Smooth muscle cell (in vitro differentiated cells): ENCODE measurements around the gene RAB4A. TPM values are rescaled to one million over a fixed set of nuclear protein-coding genes. Genes with fewer than 3 reads are reported as not detected.

Experiments used
- DNase-seq: peaks from one replicate; lab custom pipeline; 2025; ENCODE audit not compliant: unreplicated experiment; lab: John Stamatoyannopoulos, UW
- H2AFZ ChIP-seq: fragments of 200-600 bp; sonication (generic); 2 replicates; pipeline ENCODE4 v1.6.0; 2016; ENCODE audit warnings: antibody characterized with exemption, low read depth, mild to moderate bottlenecking
- H3F3A ChIP-seq: fragments of 200-600 bp; sonication (generic); 2 replicates; pipeline ENCODE4 v1.6.0; 2017; ENCODE audit warnings: antibody characterized with exemption, low read depth
- H3K27ac ChIP-seq: fragments of 200-600 bp; sonication (generic); 2 replicates; pipeline ENCODE4 v1.5.1; 2016; ENCODE audit warnings: low read depth, mild to moderate bottlenecking
- H3K27me3 ChIP-seq: fragments of 200-600 bp; sonication (generic); 2 replicates; pipeline ENCODE4 v1.6.1; 2016; ENCODE audit warnings: low read depth, mild to moderate bottlenecking
- H3K36me3 ChIP-seq: fragments of 200-600 bp; sonication (generic); 2 replicates; pipeline ENCODE4 v1.5.1; 2016; ENCODE audit warnings: low read depth
- H3K4me1 ChIP-seq: fragments of 200-600 bp; sonication (generic); 2 replicates; pipeline ENCODE4 v1.5.1; 2016; ENCODE audit warnings: low read depth
- H3K4me2 ChIP-seq: fragments of 200-600 bp; sonication (generic); 2 replicates; pipeline ENCODE4 v1.6.0; 2016; ENCODE audit warnings: mild to moderate bottlenecking
- H3K4me3 ChIP-seq: fragments of 200-600 bp; sonication (generic); 2 replicates; pipeline ENCODE4 v1.5.1; 2016; ENCODE audit warnings: mild to moderate bottlenecking
- H3K79me2 ChIP-seq: fragments of 200-600 bp; sonication (generic); 2 replicates; pipeline ENCODE4 v1.6.0; 2016; ENCODE audit warnings: low read depth, mild to moderate bottlenecking
- H3K9ac ChIP-seq: fragments of 200-600 bp; sonication (generic); 2 replicates; pipeline ENCODE4 v1.6.0; 2016; ENCODE audit warnings: low read depth
- H3K9me3 ChIP-seq: fragments of 200-600 bp; sonication (generic); replicated peaks from 2 replicates; pipeline ENCODE4 v1.5.1; 2016; ENCODE audit warnings: low read depth
- H4K20me1 ChIP-seq: fragments of 200-600 bp; sonication (generic); 2 replicates; pipeline ENCODE4 v1.6.0; 2016; ENCODE audit warnings: low read depth
- CTCF ChIP-seq: fragments of 200-600 bp; sonication (generic); IDR thresholded peaks from 2 replicates; pipeline ENCODE4 v1.5.1; 2017; ENCODE audit warnings: borderline replicate concordance, mild to moderate bottlenecking, antibody characterized with exemption; ENCODE audit not compliant: insufficient read depth, poor library complexity, severe bottlenecking
- WGBS: methylation state at CpG from one replicate; pipeline ENCODE4 v1.1.7; 2016; ENCODE audit warnings: low lambda C conversion rate; 5-methylcytosine and 5-hydroxymethylcytosine counted together
- polyA plus RNA-seq: library from polyadenylated mRNA; unstranded; fragments of >200 nt; fragmentation: Nextera tagmentation; extraction: Ambion mirVana; gene quantifications from 2 replicates; pipeline ENCODE4 v1.2.1, GENCODE V29; 2016
- total RNA-seq: library from RNA; depleted of rRNA; stranded (reverse); fragments of >200 nt; gene quantifications from 2 replicates; pipeline ENCODE4 v1.2.3, GENCODE V29; 2014

RAB4A gene
- total and polyA plus RNA-seq, 2 experiments from 2014 or later, result 43.9 to 52.7 TPM

GRCh38 chr1:229352975-229353374, 82.1 kb downstream of the RAB4A start:
- Histone ChIP-seq H4K20me1 (no peaks in the 10 kb centered on the region), H3F3A (no peaks in the 10 kb centered on the region), H3K27ac (no peak overlapping the region), H3K9ac (no peak overlapping the region), H3K27me3 (no peaks in the 10 kb centered on the region), H3K4me3 (no peak overlapping the region), H3K4me2 (no peak overlapping the region), H2AFZ (no peak overlapping the region), H3K9me3 (no peaks in the 10 kb centered on the region), H3K4me1 (no peaks in the 10 kb centered on the region), H3K79me2 (no peaks in the 10 kb centered on the region), H3K36me3 (no peaks in the 10 kb centered on the region)
- WGBS, result 90% methylated on average over 2 of the region's 2 CpGs
- no peak for DNase-seq
- TF ChIP-seq CTCF, result no peak

- no peak overlapping the region for H3K9ac ChIP-seq
- DNase-seq, result no peak
- no peaks in the 10 kb centered on the region for H3K79me2 ChIP-seq
- no peak overlapping the region for H3K4me2 ChIP-seq
- H2AFZ ChIP-seq, result no peak overlapping the region
- H3K9me3 ChIP-seq, result no peaks in the 10 kb centered on the region
- no peaks in the 10 kb centered on the region for H3K27me3 ChIP-seq
- H3K36me3 ChIP-seq, result no peaks in the 10 kb centered on the region
- no peaks in the 10 kb centered on the region for H3K4me1 ChIP-seq
- H3K27ac ChIP-seq, result no peak overlapping the region
- no peak for TF ChIP-seq CTCF
- no peak overlapping the region for H3K4me3 ChIP-seq
- H4K20me1 ChIP-seq, result no peaks in the 10 kb centered on the region
- no peaks in the 10 kb centered on the region for H3F3A ChIP-seq
These were observed 83.3 kb downstream of the RAB4A start for GRCh38 chr1:229354226-229354625.

Other genes starting within 250 kb of the RAB4A start
- 12.0 and 13.3 TPM in 2 replicates for gene CCSAP, start 71.9 kb downstream of the RAB4A start, total RNA-seq
- gene CCSAP, start 71.9 kb downstream of the RAB4A start, polyA plus RNA-seq, result 2.5 and 5.2 TPM in 2 replicates
- 5.1 and 5.6 TPM in 2 replicates for gene ACTA1, start 163.0 kb downstream of the RAB4A start, total RNA-seq
- 3.7 and 28.1 TPM in 2 replicates for gene ACTA1, start 163.0 kb downstream of the RAB4A start, polyA plus RNA-seq
- gene NUP133, start 237.2 kb downstream of the RAB4A start, total RNA-seq, result 40.0 and 54.8 TPM in 2 replicates
- 14.6 and 15.5 TPM in 2 replicates for gene NUP133, start 237.2 kb downstream of the RAB4A start, polyA plus RNA-seq